MM.1S (cell line): ENCODE measurements around the gene APOBEC3B.

Source experiments
- EZH2 ChIP-seq: fragments of 300-600 bp; sonication (generic); optimal IDR thresholded peaks from 2 replicates; pipeline ENCODE3; 2017; ENCODE audit warnings: low read depth, mild to moderate bottlenecking, antibody characterized with exemption, low read length, mixed read lengths
- EZH2phosphoT487 ChIP-seq: fragments of 300-600 bp; sonication (generic); IDR thresholded peaks from 2 replicates; pipeline ENCODE4 v1.6.1; 2018; ENCODE audit warnings: antibody characterized with exemption, low read length
- TF ChIP-seq, protein P1 (sequence below): fragments of 300-600 bp; sonication (generic); IDR thresholded peaks from 2 replicates; pipeline ENCODE4 v1.5.1; 2016; ENCODE audit warnings: antibody characterized with exemption, low read length, mixed read lengths

DNA sequence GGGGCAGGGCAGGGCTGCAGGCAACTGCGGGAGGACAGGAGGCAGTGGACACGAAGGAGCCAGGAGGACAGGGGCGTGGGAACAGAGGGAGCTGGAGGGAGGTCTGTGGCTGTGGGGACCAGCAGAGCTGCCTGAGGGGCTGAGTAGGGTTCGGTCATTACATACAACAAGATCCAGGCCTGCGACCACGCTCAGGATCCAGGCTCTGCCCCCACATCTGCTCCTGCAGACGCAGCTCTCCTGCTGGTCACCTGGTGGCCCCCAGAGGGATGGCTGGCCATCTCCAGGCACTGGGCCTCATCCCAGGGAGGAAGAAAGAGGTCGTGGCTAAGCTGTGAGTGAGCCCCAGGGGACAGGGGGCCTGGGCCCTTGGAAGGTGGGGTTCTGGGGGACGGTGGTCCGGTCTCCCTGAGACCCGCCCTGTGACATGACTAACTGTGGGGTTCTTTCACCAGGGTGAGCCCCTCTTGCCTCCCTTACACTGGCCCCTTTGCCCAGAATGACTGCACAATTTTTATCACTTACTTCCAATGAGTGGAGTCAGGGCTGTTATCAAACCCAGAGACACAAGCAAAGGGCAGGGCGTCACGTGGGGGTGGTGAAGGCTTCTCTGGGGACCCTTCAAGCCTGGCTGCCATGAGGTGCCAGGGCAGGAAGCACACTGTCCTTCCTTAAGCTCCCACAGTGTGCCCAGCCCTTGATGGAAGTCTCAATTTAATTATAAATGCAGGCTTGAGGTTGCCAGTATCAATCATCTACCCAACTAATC is 31.4 kb upstream of the APOBEC3B start:
- TF ChIP-seq, protein P1, sequence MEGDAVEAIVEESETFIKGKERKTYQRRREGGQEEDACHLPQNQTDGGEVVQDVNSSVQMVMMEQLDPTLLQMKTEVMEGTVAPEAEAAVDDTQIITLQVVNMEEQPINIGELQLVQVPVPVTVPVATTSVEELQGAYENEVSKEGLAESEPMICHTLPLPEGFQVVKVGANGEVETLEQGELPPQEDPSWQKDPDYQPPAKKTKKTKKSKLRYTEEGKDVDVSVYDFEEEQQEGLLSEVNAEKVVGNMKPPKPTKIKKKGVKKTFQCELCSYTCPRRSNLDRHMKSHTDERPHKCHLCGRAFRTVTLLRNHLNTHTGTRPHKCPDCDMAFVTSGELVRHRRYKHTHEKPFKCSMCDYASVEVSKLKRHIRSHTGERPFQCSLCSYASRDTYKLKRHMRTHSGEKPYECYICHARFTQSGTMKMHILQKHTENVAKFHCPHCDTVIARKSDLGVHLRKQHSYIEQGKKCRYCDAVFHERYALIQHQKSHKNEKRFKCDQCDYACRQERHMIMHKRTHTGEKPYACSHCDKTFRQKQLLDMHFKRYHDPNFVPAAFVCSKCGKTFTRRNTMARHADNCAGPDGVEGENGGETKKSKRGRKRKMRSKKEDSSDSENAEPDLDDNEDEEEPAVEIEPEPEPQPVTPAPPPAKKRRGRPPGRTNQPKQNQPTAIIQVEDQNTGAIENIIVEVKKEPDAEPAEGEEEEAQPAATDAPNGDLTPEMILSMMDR = no peak
- TF ChIP-seq EZH2 (no peak), EZH2phosphoT487 (no peak)
